Activated naive CD4-positive, alpha-beta T cell (primary cell): ENCODE results near the gene TXNRD2.

Source experiments
- DNase-seq, 4 experiments: peaks; one replicate each; lab custom pipeline; 2025; lab: John Stamatoyannopoulos, UW

Gene TXNRD2

DNA sequence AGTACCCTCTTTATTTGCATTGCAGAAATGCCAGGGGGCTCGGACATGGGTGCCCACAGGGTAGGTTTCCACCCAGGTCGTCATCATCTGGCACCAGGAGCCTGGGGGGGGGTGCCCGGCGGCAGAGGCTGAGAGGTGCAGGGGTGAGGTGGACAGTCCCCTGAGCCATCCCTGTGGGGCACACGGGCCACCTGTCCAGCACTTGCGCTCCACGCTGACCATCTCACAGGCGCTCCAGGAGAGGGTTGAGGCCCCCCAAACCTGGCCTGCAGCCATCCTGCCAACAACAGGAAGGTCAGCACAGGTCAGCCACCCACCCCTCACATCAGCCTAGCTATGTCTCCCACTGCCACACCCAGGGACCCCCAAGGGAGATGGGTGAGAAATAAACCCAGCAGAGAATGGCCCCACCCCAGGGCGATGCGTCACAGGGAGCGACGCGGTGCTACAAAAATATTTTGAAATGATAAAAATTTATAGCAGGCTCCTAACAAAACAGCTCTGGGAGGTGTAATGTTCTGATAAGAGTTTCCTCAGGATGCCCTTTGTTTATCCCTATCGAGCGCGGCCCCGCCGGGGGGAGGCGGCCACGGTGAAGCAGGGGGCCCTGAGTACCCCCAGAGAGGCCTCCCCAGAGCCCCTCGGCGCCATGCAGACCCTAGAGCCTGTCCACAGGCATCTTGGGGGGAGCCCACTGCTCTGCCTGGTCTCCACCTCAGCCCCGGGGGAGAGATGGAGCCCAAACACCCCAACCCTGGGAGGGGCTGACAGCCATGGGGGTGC lies 65.9 kb downstream of the TXNRD2 start:
- DNase-seq, result no peak

GRCh38 chr22:19875061-19875530 lies 66.5 kb downstream of the TXNRD2 start:
- no peak for DNase-seq

- DNase-seq, result peak in 2 of 4 experiments; percentile 25 to 47
Measured at GRCh38 chr22:19874307-19875060, 67.1 kb downstream of the TXNRD2 start.

- no peak for DNase-seq
Measured at GRCh38 chr22:19873960-19874306, 67.7 kb downstream of the TXNRD2 start.

DNA sequence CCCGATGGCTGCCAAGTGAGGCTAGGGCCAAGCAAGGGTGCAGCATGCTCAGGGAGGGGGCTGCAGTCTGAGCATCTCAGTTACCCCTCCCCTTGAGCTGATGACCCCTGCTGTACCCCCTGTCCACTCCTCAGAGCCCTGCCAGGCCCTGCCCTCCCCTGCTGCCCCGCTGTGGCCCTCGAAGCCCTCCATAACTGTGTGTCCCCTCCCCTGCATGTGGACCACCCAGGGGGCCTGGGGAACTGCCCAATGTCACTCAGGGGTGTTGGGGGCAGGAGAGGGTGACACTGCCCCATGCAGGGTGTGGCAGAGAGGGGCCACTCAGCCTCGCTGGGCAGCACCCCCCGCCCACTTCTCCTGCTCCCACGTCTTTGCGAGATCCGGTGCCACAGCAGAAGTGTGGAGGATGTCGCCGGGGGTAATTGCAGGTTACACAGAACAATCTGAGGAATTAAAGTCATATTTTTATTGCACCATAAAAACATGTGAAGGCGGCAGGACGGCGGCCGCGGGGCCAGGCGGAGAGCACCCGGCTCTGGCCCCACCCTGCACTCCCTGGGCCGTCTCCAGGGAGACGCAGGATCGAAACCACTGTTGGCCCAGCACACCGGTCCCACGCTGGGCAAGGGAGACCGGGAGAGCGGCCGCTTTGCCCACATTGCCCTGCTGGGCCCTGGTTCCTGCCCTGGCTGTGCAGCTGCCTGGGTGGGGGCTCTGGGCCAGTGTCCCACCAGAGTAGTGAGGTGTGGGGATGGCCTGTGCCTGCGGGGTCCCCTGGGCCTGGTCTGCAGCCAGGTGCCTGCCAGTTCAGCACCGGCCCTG lies 68.3 kb downstream of the TXNRD2 start:
- no peak for DNase-seq

DNA sequence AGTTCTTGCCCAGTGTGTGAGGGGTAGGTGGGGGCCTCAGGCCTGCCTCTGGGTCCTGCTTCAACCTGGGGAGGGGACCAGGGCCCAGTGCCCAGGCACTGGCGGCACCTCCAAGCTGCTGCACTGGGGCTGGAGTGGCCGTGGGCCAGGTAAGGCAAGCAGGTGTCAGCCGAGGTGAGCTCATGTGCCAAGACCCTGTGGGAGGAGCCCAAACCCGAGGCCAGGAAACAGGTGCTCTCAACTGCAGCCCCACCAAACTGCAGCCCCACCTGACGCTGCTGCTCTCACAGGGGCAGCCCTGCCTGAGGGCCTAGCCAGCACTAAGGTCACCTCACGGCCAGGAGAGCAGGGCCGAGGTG lies 68.9 kb downstream of the TXNRD2 start:
- no peak for DNase-seq

DNA sequence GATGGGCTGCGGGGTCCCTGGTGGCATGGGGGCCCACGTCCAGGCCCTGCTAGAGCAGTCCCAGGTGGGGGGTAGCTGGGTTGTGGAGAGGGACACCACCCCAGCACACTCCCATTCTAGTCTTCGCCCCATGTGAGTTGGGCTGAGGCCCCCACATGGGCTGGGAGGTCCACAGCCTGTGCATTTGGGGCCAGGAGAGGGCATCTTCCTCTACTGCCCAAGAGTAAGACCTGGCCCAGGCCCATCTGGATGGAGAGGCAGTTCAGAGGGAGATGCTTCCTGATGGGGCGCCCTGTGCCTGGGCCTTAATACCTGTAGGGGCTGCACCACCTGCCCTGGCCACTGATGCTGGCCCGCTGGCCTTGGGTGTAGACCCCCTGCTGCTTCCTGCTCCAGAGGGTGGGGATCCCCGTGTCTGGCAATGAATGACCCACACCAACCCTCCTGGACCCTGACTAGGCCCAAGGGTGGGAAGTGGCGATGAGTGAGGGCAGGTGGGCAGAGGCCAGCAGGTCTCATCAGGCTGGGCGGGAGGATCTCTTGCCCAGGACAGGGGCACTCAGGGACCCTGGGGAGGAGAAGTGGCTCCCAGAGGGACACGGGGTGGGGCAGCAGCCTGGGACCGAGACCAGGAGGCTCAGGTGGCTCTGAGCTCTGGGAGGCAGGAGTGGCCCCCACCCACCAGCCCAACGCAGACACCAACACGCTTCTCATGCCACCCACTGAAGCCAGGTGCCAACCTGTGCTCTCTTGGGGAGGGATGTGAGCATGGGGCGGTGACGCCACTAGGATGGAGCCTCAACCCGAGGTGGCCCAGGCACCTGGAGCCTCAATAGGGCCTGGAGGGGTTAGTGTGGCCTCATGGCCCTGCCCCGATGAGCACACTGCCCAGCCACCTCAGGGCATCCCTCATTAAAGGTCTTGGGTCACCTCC lies 69.5 kb downstream of the TXNRD2 start:
- DNase-seq, result no peak

GRCh38 chr22:19871023-19871844 lies 70.4 kb downstream of the TXNRD2 start:
- DNase-seq, result no peak

- no peak for DNase-seq
Measured at GRCh38 chr22:19870153-19871022, 71.2 kb downstream of the TXNRD2 start.

GRCh38 chr22:19869497-19870152 lies 72.0 kb downstream of the TXNRD2 start:
- no peak for DNase-seq

DNA sequence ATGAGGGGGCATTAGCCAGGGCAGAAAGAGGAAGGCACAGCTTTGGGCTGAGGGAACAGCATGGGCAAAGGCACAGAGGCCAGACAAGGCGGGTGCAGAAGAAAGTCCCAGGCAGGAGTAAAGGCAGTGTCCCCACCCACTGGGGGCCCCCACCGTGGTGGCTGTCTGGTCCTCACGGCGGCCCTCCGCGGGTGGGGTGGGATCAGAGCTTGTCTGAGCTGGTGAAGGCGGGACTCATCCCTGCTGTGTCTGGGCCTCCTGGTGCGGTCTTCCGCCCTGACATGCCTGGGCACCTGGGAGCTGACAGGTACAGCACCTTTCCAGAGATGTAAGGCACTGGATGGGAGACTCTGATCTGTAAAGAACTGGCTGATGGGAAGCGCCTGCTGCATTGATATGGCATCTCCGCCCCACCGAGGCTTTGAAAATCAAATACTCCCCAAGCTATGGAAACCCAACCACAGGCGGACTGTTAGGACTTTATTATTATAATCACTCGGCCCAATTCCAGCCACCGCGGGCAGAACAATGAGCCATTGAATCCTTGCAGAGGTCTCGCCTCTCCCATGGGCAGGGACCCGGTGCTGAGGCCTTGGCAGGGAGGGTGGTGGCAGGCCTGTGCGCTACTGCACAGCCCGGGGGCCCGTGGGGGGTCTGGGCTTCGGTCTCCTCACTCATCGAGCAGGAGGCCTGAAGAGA lies 72.7 kb downstream of the TXNRD2 start:
- DNase-seq, result no peak

- DNase-seq, result no peak
Measured at GRCh38 chr22:19868333-19868732, 73.3 kb downstream of the TXNRD2 start.

GRCh38 chr22:19867617-19868016 lies 74.0 kb downstream of the TXNRD2 start:
- DNase-seq, result no peak

DNA sequence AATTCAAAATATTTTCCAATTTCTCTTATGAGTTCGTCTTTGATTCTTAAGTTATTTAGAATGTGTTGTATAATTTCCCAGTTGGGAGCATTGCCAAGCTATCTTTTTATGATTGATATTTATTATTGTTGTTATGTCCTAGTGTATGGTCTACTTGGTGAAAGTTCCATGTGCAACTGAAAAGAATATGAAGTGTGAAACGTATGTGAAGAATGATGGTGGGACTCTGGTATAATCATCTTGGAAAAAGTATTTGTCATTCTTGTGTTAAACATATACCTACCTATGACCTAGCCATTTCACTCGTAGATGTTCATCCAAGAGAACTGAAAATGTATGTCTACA lies 75.0 kb downstream of the TXNRD2 start:
- DNase-seq, result no peak

GRCh38 chr22:19865141-19865829 lies 76.3 kb downstream of the TXNRD2 start:
- no peak for DNase-seq

- DNase-seq, result no peak
Measured at GRCh38 chr22:19864538-19865106, 77.0 kb downstream of the TXNRD2 start.

- no peak for DNase-seq
Measured at GRCh38 chr22:19863571-19863970, 78.0 kb downstream of the TXNRD2 start.
